Parathyroid adenoma (tissue), 2 donors: ENCODE results near the gene ATXN10.

ENCODE experiments used
- H2AFZ ChIP-seq: fragments of 300-600 bp; sonication (generic); one replicate; pipeline ENCODE4 v1.7.0; 2017; ENCODE audit warnings: antibody characterized with exemption, mild to moderate bottlenecking
- H3K27ac ChIP-seq: fragments of 300-600 bp; sonication (generic); one replicate; pipeline ENCODE4 v1.7.0; 2017
- H3K27me3 ChIP-seq: fragments of 300-600 bp; sonication (generic); one replicate; pipeline ENCODE4 v1.7.0; 2017; ENCODE audit warnings: low read length; ENCODE audit not compliant: control insufficient read depth, insufficient read depth
- H3K36me3 ChIP-seq: fragments of 300-600 bp; sonication (generic); one replicate; pipeline ENCODE4 v1.7.0; 2017; ENCODE audit warnings: low read length; ENCODE audit not compliant: control insufficient read depth, insufficient read depth
- H3K4me1 ChIP-seq: fragments of 300-600 bp; sonication (generic); one replicate; pipeline ENCODE4 v1.7.0; 2017; ENCODE audit warnings: control low read depth
- H3K4me2 ChIP-seq: fragments of 300-600 bp; sonication (generic); one replicate; pipeline ENCODE4 v1.7.0; 2017; ENCODE audit warnings: low read length
- H3K4me3 ChIP-seq: fragments of 300-600 bp; sonication (generic); one replicate; pipeline ENCODE4 v1.7.0; 2017; ENCODE audit warnings: low read depth, low read length
- H3K79me2 ChIP-seq: fragments of 300-600 bp; sonication (generic); one replicate; pipeline ENCODE4 v1.7.0; 2017; ENCODE audit warnings: control low read depth
- H3K9ac ChIP-seq: fragments of 300-600 bp; sonication (generic); one replicate; pipeline ENCODE4 v1.7.0; 2017; ENCODE audit warnings: mild to moderate bottlenecking
- H3K9me3 ChIP-seq: fragments of 300-600 bp; sonication (generic); one replicate; pipeline ENCODE4 v1.7.0; 2017; ENCODE audit warnings: low read length; ENCODE audit not compliant: control insufficient read depth
- CTCF ChIP-seq: fragments of 300-600 bp; sonication (generic); IDR thresholded peaks from one replicate; pipeline ENCODE4 v1.7.0; 2017; ENCODE audit warnings: antibody characterized with exemption, mild to moderate bottlenecking
- donor health status: primary hyperparathyroidism.

The ATXN10 gene

DNA sequence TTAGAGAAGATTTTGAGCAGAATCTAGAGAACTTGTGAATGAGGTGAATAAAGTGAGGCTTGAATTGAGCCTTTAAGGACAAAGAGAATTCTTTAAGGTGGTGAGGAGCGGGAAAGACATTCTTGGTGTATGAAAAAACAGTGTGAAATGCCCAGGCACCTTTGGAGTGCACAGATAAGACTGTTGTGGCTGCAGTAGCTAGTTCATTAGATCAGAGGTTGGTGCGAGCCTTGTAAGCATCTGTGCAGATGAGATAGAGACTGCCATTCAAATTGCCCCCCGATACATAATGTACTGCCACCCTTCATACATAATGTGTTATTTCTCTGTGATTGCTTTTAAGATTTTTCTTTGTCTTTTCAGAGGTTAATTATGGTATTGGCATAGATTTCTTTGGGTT is 31.3 kb downstream of the ATXN10 start:
- H3K4me3 ChIP-seq: no peak overlapping the region
- H3K9ac ChIP-seq: no peak overlapping the region
- no peaks in the 10 kb centered on the region for H3K27me3 ChIP-seq
- H3K4me1 ChIP-seq: no peaks in the 10 kb centered on the region
- TF ChIP-seq CTCF: no peak
- no peak overlapping the region for H3K27ac ChIP-seq
- no peaks in the 10 kb centered on the region for H3K9me3 ChIP-seq
- no peaks in the 10 kb centered on the region for H3K36me3 ChIP-seq
- H3K79me2 ChIP-seq: peaks cover 2% of the 10 kb centered on the region
- no peak overlapping the region for H3K4me2 ChIP-seq
- H2AFZ ChIP-seq: no peak overlapping the region

DNA sequence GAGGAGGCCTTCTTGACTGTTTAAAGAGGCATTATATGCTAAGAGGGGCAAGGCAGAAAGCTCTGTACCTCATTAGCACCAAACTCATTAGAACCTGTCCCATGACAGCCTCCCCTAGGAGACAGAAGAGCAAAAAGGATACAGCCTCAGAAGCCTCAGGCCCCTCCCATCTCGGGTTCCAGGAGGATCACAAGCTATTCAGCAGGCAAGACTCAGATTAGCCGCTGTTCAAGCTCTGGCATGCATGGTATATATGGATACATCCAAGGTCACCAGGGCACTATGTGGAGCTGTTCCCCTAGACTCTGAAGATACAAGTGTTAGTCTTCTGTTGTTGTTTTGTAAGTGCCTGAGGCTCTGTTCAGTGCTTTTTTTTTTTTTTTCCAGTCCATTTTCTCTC is 32.1 kb downstream of the ATXN10 start:
- Histone ChIP-seq H3K27ac (no peak overlapping the region), H3K27me3 (no peaks in the 10 kb centered on the region), H3K4me1 (peaks cover under 1% of the 10 kb centered on the region), H3K9me3 (no peaks in the 10 kb centered on the region), H3K9ac (no peak overlapping the region), H3K4me3 (no peak overlapping the region), H2AFZ (no peak overlapping the region), H3K36me3 (no peaks in the 10 kb centered on the region), H3K79me2 (no peaks in the 10 kb centered on the region), H3K4me2 (no peak overlapping the region)
- TF ChIP-seq CTCF: no peak

DNA sequence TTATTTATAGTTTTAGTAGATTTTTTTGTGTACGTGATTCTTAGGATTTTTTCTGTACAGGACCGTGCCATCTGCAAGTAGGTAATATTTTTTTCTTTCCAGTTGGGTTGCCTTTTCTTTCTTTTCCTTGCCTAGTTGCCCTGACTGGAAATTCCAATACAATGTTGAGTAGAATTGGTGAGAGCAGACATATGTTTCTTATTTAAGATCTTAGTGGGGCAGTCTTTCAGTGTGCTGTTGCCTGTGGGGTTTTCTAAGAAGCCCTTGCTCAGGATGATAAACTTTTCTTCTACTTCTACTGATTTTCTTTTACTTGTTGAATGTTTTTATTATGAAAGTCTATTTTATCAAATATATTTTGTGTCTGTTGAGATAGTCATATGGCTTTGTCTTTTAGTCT is 33.0 kb downstream of the ATXN10 start:
- H3K4me2 ChIP-seq: no peak overlapping the region
- TF ChIP-seq CTCF: no peak
- no peaks in the 10 kb centered on the region for H3K79me2 ChIP-seq
- H3K9me3 ChIP-seq: no peaks in the 10 kb centered on the region
- H3K9ac ChIP-seq: no peak overlapping the region
- H3K4me3 ChIP-seq: no peak overlapping the region
- no peaks in the 10 kb centered on the region for H3K27me3 ChIP-seq
- no peaks in the 10 kb centered on the region for H3K36me3 ChIP-seq
- H3K4me1 ChIP-seq: peaks cover 10% of the 10 kb centered on the region
- H3K27ac ChIP-seq: no peak overlapping the region
- no peak overlapping the region for H2AFZ ChIP-seq

GRCh38 chr22:45707605-45708004 is 36.0 kb downstream of the ATXN10 start:
- H3K9ac ChIP-seq: no peak overlapping the region
- H3K4me1 ChIP-seq: peaks cover 10% of the 10 kb centered on the region
- no peak overlapping the region for H2AFZ ChIP-seq
- no peak for TF ChIP-seq CTCF
- H3K36me3 ChIP-seq: no peaks in the 10 kb centered on the region
- no peak overlapping the region for H3K4me3 ChIP-seq
- H3K27me3 ChIP-seq: no peaks in the 10 kb centered on the region
- no peaks in the 10 kb centered on the region for H3K9me3 ChIP-seq
- no peak overlapping the region for H3K4me2 ChIP-seq
- no peaks in the 10 kb centered on the region for H3K79me2 ChIP-seq
- no peak overlapping the region for H3K27ac ChIP-seq

DNA sequence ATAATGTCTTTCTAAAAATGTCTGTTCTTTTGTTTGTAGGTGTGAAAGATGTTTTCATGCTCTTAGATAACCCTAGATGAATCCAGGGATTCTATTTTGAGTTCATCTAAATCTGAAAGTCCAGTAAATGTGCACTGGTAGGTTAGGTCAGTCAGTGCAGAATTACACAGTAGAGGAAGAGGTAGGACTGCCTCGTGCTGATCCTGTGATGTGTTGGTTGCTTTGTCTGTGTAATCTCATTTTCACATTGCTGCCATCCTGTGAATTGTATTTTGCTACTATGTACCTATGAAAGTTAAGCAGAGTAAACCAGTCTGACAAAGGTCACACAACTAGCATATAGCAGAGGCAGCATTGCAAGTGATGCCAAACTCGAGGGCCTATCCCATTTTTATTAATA is 36.5 kb downstream of the ATXN10 start:
- no peak overlapping the region for H3K9ac ChIP-seq
- H3K79me2 ChIP-seq: no peaks in the 10 kb centered on the region
- no peak for TF ChIP-seq CTCF
- H2AFZ ChIP-seq: no peak overlapping the region
- H3K27ac ChIP-seq: no peak overlapping the region
- no peaks in the 10 kb centered on the region for H3K36me3 ChIP-seq
- no peak overlapping the region for H3K4me3 ChIP-seq
- peaks cover 10% of the 10 kb centered on the region for H3K4me1 ChIP-seq
- no peaks in the 10 kb centered on the region for H3K9me3 ChIP-seq
- no peak overlapping the region for H3K4me2 ChIP-seq
- no peaks in the 10 kb centered on the region for H3K27me3 ChIP-seq
